Fibroblast of lung (primary cell): ENCODE measurements around the gene KRT78. TPM values are rescaled to one million over a fixed set of nuclear protein-coding genes. Genes with fewer than 3 reads are reported as not detected.

ENCODE experiments used
- DNase-seq, 2 donors: peaks; one replicate each; pipeline versions ENCODE4 v3.0.0 to v3.0.0-alpha.2; 2010; ENCODE audit warnings: low read depth in 2 of 2
- H2AFZ ChIP-seq: 2 replicates; pipeline ENCODE4 v1.5.1; 2012; ENCODE audit warnings: low read length, control low read depth, inconsistent platforms
- H3K27ac ChIP-seq: 2 replicates; pipeline ENCODE4 v1.5.1; 2011; ENCODE audit warnings: low read length, control low read depth; ENCODE audit not compliant: insufficient read depth
- H3K27me3 ChIP-seq: 2 replicates; pipeline ENCODE4 v1.5.1; 2011; ENCODE audit warnings: mild to moderate bottlenecking, low read length; ENCODE audit not compliant: control insufficient read depth, insufficient read depth
- H3K36me3 ChIP-seq: 2 replicates; pipeline ENCODE4 v1.5.1; 2011; ENCODE audit warnings: low read length; ENCODE audit not compliant: control insufficient read depth, insufficient read depth
- H3K4me1 ChIP-seq: 2 replicates; pipeline ENCODE4 v1.5.1; 2011; ENCODE audit warnings: low read length; ENCODE audit not compliant: control insufficient read depth, insufficient read depth; ENCODE audit errors: extremely low read depth
- H3K4me2 ChIP-seq: 2 replicates; pipeline ENCODE4 v1.5.1; 2011; ENCODE audit warnings: low read length, control low read depth; ENCODE audit not compliant: insufficient read depth; ENCODE audit errors: extremely low read depth
- H3K4me3 ChIP-seq, 4 experiments: fragments of 200-600 bp in 1 of 4; sonication (generic) in 1 of 4; replicated peaks in 1 of 4; 2 replicates each; pipeline ENCODE4 v1.5.1; 2011 to 2016; ENCODE audit warnings: low read length in 4 of 4, low read depth in 3 of 4, mild to moderate bottlenecking in 3 of 4, control low read depth in 2 of 4, inconsistent platforms in 1 of 4, mixed read lengths in 1 of 4; ENCODE audit not compliant: insufficient read depth in 1 of 4; ENCODE audit errors: control extremely low read depth in 1 of 4
- H3K79me2 ChIP-seq: 2 replicates; pipeline ENCODE4 v1.5.1; 2012; ENCODE audit warnings: mild to moderate bottlenecking, low read length, inconsistent platforms; ENCODE audit not compliant: control insufficient read depth, insufficient read depth
- H3K9ac ChIP-seq: 2 replicates; pipeline ENCODE4 v1.5.1; 2011; ENCODE audit warnings: mild to moderate bottlenecking, low read length, control low read depth; ENCODE audit not compliant: insufficient read depth
- H3K9me3 ChIP-seq: 2 replicates; pipeline ENCODE4 v1.5.1; 2012; ENCODE audit warnings: low read depth, low read length; ENCODE audit not compliant: control insufficient read depth, insufficient read depth
- H4K20me1 ChIP-seq: 2 replicates; pipeline ENCODE4 v1.5.1; 2011; ENCODE audit warnings: low read length; ENCODE audit not compliant: control insufficient read depth, insufficient read depth; ENCODE audit errors: extremely low read depth
- EZH2 ChIP-seq: IDR thresholded peaks from 2 replicates; pipeline ENCODE4 v1.5.1; 2012; ENCODE audit warnings: low read length, control low read depth, mild to moderate bottlenecking; ENCODE audit errors: missing control alignments
- polyA plus RNA-seq, 2 donors: library from polyadenylated mRNA; depleted of rRNA in 1 of 2; stranded (reverse) in 1 of 2; unstranded in 1 of 2; fragments of >200 nt; gene quantifications; 2 replicates each; pipeline ENCODE4 v1.2.1, GENCODE V29; 2011 to 2012; ENCODE audit warnings: missing spikeins in 1 of 2
- total RNA-seq: library from RNA; depleted of rRNA; stranded (reverse); fragments of >200 nt; gene quantifications from 2 replicates; pipeline ENCODE4 v1.2.1, GENCODE V29; 2014
- TF ChIP-seq, protein P1 (sequence below), 2 donors: IDR thresholded peaks in 1 of 2; conservative IDR thresholded peaks in 1 of 2; 1 replicate in 1 of 2; 2 replicates in 1 of 2; pipeline ENCODE4 v1.5.1; 2011 to 2012; ENCODE audit warnings: low read length in 2 of 2, control low read depth in 1 of 2, inconsistent platforms in 1 of 2, low read depth in 1 of 2, mild to moderate bottlenecking in 1 of 2

Gene KRT78
- total and polyA plus RNA-seq, 2 donors (not counting 1 experiment from before 2014, with no cell fraction given): not detected

DNA sequence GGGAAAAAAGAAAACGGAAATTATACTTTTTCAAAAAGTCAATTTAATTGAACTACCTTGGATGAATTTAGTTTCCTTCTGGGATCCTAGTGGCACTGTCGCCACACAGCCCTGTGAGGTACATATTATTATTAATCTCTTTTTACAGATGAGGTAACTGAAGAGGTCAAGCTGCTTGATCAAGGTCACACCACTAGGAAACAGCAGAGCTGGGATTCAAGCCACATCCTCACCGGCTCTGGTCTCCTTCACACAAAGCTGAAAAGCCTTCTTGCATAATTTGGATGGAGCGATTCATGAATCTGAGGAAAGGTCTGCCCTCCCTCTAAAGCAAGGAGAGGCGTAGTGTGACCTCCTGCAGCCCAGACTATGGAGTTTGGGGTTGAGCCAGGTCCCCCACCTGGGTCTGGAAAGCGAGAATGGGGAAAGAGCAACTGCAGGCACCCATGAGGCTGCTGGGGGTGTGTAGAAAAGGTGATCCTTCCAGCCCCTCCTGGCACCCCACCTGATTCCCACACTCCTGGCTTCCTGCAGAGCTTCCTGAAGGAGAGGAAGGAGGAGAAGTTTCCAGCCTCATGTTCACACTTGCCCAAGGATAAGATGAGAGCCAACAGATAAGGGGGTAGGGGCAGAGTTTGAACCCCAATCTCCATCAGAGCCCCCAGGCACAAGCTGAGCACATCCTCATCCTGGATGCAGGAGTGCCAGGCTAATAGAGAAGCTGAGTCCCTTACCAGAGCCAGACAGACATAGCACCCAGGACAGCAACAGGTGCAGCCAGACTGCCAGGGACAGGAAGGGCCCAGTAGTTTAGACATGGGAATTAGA, 10.8 kb downstream of the KRT78 start:
- H3K27ac ChIP-seq: no peak overlapping the region
- peak in 1 of 2 donors; percentile 53 for DNase-seq

DNA sequence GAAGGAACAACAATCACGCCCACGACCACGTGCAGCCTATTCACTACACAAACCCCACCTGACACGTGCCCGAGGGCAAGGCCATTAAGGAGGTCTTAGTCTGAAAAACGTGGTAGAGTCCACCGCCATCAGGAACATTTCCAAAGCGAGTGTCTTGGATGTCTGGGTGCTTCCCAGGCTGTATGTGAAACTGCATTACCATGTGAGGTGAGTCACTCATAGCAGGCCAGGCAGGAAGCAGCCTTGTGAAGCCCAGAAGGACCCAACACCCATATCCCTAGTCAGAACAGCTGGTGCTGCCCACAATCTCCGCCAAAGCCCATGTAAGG, 11.4 kb downstream of the KRT78 start:
- H3K79me2 ChIP-seq: no peaks in the 10 kb centered on the region
- no peak overlapping the region for H3K27ac ChIP-seq
- H3K4me1 ChIP-seq: no peaks in the 10 kb centered on the region
- no peaks in the 10 kb centered on the region for H3K9me3 ChIP-seq
- no peak overlapping the region for H2AFZ ChIP-seq
- DNase-seq: peak; percentile 49 to 94
- no peak for TF ChIP-seq EZH2
- TF ChIP-seq, protein P1, sequence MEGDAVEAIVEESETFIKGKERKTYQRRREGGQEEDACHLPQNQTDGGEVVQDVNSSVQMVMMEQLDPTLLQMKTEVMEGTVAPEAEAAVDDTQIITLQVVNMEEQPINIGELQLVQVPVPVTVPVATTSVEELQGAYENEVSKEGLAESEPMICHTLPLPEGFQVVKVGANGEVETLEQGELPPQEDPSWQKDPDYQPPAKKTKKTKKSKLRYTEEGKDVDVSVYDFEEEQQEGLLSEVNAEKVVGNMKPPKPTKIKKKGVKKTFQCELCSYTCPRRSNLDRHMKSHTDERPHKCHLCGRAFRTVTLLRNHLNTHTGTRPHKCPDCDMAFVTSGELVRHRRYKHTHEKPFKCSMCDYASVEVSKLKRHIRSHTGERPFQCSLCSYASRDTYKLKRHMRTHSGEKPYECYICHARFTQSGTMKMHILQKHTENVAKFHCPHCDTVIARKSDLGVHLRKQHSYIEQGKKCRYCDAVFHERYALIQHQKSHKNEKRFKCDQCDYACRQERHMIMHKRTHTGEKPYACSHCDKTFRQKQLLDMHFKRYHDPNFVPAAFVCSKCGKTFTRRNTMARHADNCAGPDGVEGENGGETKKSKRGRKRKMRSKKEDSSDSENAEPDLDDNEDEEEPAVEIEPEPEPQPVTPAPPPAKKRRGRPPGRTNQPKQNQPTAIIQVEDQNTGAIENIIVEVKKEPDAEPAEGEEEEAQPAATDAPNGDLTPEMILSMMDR (conservative IDR thresholded peaks at IDR 0.05 in 1 of 2, IDR thresholded peaks at IDR 0.05 in 1 of 2; ENCODE audit: low read depth in 1 of 2, low read length in 2 of 2): no peak
- H3K4me3 ChIP-seq: no peak overlapping the region
- H3K4me2 ChIP-seq: no peak overlapping the region
- H4K20me1 ChIP-seq: no peaks in the 10 kb centered on the region
- H3K9ac ChIP-seq: no peak overlapping the region
- H3K36me3 ChIP-seq: no peaks in the 10 kb centered on the region
- no peaks in the 10 kb centered on the region for H3K27me3 ChIP-seq

More for the DNA sequence above, 10.8 kb downstream of the KRT78 start:
- Histone ChIP-seq H3K4me1 (no peaks in the 10 kb centered on the region), H2AFZ (no peak overlapping the region), H4K20me1 (no peaks in the 10 kb centered on the region), H3K36me3 (no peaks in the 10 kb centered on the region), H3K4me2 (no peak overlapping the region), H3K9ac (no peak overlapping the region), H3K27me3 (no peaks in the 10 kb centered on the region), H3K9me3 (no peaks in the 10 kb centered on the region), H3K79me2 (no peaks in the 10 kb centered on the region), H3K4me3 (no peak overlapping the region)
- no peak for TF ChIP-seq EZH2
- TF ChIP-seq, protein P1 (conservative IDR thresholded peaks at IDR 0.05 in 1 of 2, IDR thresholded peaks at IDR 0.05 in 1 of 2; ENCODE audit: low read depth in 1 of 2, low read length in 2 of 2): no peak

DNA sequence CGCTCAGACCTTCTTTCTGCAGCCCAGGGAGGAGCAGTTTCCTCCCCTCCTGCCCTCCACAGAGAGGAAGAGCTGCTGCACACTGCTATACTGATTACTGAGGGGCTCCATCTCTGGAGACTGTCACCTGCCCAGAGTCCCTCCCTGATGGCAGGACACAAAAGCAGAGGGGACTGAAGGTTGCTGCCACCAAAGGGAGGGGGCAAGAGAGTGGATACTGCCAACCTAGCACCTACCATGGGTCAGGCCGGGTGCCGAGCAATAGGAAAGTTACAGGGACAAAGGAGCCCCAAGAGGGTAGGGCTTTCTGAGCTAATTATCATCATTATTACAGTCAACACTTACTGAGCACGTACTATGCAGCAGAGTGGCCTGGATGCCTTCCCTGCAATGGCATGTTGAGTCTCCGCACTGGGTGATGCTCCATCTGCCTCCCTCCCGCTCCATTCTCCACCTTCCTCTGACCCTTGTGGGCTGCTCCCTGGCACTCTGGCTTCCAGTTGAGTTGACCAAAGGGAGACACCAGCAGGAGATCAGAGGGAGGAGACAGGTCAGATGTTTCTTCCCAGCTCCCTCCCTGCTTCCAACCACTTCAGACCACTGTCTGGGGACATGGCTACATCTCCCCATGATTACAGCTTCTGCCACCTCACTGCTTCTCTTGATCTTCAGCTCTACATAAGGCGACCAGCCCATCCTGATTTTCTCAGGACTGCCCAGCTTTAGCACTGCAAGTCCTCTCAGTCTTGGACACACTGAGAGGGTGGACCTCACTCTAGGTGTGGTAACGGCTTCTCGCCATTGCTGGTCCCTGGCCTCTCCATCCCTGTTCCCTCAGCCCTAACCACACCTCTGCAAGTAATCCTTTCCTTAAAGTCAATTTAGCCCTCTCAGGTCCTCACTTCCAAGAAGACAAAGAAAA, 12.0 kb downstream of the KRT78 start:
- H3K4me3 ChIP-seq: no peak overlapping the region
- no peaks in the 10 kb centered on the region for H3K79me2 ChIP-seq
- no peak for DNase-seq
- no peaks in the 10 kb centered on the region for H3K36me3 ChIP-seq
- no peaks in the 10 kb centered on the region for H3K4me1 ChIP-seq
- H3K9ac ChIP-seq: no peak overlapping the region
- no peak overlapping the region for H3K4me2 ChIP-seq
- H3K9me3 ChIP-seq: no peaks in the 10 kb centered on the region
- no peak overlapping the region for H2AFZ ChIP-seq
- no peaks in the 10 kb centered on the region for H3K27me3 ChIP-seq
- no peak for TF ChIP-seq EZH2
- TF ChIP-seq, protein P1 (conservative IDR thresholded peaks at IDR 0.05 in 1 of 2, IDR thresholded peaks at IDR 0.05 in 1 of 2; ENCODE audit: low read depth in 1 of 2, low read length in 2 of 2): no peak
- no peak overlapping the region for H3K27ac ChIP-seq
- H4K20me1 ChIP-seq: no peaks in the 10 kb centered on the region
